ENCODE measurements around the gene EXOC3.

GRCh38 chr5:426392-426976 lies 16.5 kb upstream of the EXOC3 start:
- TF ChIP-seq CTCF (conservative IDR thresholded peaks at IDR 0.05; ENCODE audit: low read depth, low read length) (no peak), EZH2 (IDR thresholded peaks at IDR 0.05; ENCODE audit: low read length, unreplicated experiment) (no peak)
